Mucosa of descending colon (tissue), 3 donors: ENCODE results near the gene OTOP1. TPM values are rescaled to one million over a fixed set of nuclear protein-coding genes. Genes with fewer than 3 reads are reported as not detected.
"Not testable (repeated sequence)": the region's sequence is repeated elsewhere in the genome, so short reads cannot be mapped to it uniquely, and the experiment has no call there.

ENCODE experiments used
- ATAC-seq: fragments of 200-7000 bp; cut with Tn5 transposase; one replicate; pipeline ENCODE4 v1.9.1; 2020; ENCODE audit warnings: mild to moderate bottlenecking, moderate library complexity
- DNase-seq, 3 donors: peaks; one replicate each; pipeline ENCODE4 v3.0.0-alpha.2; 2020
- H3K36me3 ChIP-seq: fragments of 200-600 bp; one replicate; pipeline ENCODE4 v1.8.0; 2021; ENCODE audit warnings: low read depth, mild to moderate bottlenecking
- H3K4me1 ChIP-seq: fragments of 200-600 bp; one replicate; pipeline ENCODE4 v1.8.0; 2021; ENCODE audit warnings: low read depth, mild to moderate bottlenecking
- H3K4me3 ChIP-seq: fragments of 200-600 bp; one replicate; pipeline ENCODE4 v1.8.0; 2021; ENCODE audit warnings: mild to moderate bottlenecking
- H3K9me3 ChIP-seq: fragments of 200-600 bp; one replicate; pipeline ENCODE4 v1.8.0; 2021; ENCODE audit warnings: mild to moderate bottlenecking
- intact Hi-C, 2 donors: fragments of 100-400 bp; cut with DNase I in 1 of 2; cut with micrococcal nuclease in 1 of 2; formaldehyde crosslinking; loops; one replicate each; pipeline versions ENCODE4 v1.11.0 to v1.11.1; 2022; cut with DNase I, micrococcal nuclease
- total RNA-seq, 3 donors: library from RNA; stranded (reverse); fragmentation: NEBNext Ultra II Directional in 2 of 3; extraction: Animal tissue kit (Norgen Biotek cat#: 25700) in 2 of 3; gene quantifications; one replicate each; pipeline versions ENCODE4 v1.2.1 to v1.2.4, GENCODE V29; 2021 to 2023
- TF ChIP-seq, protein P1 (sequence below): fragments of 200-600 bp; IDR thresholded peaks from one replicate; pipeline ENCODE4 v1.8.0; 2022; ENCODE audit warnings: antibody characterized with exemption, mild to moderate bottlenecking
- donor health status: DM: no; HTN: no; CAD: no; lungs with moderate emphysema.
- donor health status: DM: no; HTN: no; CAD: no.
- donor health status: DM: no; HTN: yes; CAD: no.

The OTOP1 gene
- total RNA-seq, 3 donors from 2014 or later: not detected

GRCh38 chr4:4269331-4269731 lies 42.6 kb upstream of the OTOP1 start:
- TF ChIP-seq, protein P1, sequence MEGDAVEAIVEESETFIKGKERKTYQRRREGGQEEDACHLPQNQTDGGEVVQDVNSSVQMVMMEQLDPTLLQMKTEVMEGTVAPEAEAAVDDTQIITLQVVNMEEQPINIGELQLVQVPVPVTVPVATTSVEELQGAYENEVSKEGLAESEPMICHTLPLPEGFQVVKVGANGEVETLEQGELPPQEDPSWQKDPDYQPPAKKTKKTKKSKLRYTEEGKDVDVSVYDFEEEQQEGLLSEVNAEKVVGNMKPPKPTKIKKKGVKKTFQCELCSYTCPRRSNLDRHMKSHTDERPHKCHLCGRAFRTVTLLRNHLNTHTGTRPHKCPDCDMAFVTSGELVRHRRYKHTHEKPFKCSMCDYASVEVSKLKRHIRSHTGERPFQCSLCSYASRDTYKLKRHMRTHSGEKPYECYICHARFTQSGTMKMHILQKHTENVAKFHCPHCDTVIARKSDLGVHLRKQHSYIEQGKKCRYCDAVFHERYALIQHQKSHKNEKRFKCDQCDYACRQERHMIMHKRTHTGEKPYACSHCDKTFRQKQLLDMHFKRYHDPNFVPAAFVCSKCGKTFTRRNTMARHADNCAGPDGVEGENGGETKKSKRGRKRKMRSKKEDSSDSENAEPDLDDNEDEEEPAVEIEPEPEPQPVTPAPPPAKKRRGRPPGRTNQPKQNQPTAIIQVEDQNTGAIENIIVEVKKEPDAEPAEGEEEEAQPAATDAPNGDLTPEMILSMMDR: no peak
- H3K36me3 ChIP-seq: peaks cover 7% of the 10 kb centered on the region
- H3K9me3 ChIP-seq: no peaks in the 10 kb centered on the region
- DNase-seq (peak in 1 of 3 donors; percentile 54), ATAC-seq (peak; percentile 70)
- H3K4me3 ChIP-seq: no peak overlapping the region
- H3K4me1 ChIP-seq: no peaks in the 10 kb centered on the region
- intact Hi-C loops: no loop called here

DNA sequence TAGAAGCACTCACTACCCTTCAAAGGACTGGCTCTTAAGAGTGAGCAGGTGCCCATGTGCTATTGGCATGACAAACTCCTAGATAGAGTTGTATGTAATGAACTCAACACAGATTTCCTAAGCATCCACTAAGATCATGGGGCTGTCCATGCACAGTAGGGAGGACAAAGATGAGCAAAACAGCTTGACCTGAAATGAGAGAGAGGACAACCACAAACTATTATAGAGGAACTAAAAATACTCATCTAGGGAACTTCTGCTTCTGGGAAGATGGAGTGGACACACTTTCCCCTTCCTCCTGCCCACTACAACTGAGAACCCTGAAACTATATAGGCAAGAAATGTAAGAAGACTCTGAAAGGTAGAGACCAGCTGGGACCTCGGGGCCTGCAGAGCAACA lies 42.0 kb upstream of the OTOP1 start:
- DNase-seq (no peak), ATAC-seq (peak; percentile 9)
- intact Hi-C loops: no loop called here
- Histone ChIP-seq H3K9me3 (no peaks in the 10 kb centered on the region), H3K36me3 (peaks cover 7% of the 10 kb centered on the region), H3K4me1 (no peaks in the 10 kb centered on the region), H3K4me3 (no peak overlapping the region)
- TF ChIP-seq, protein P1: no peak

GRCh38 chr4:4267981-4268380 lies 41.3 kb upstream of the OTOP1 start:
- intact Hi-C loops: no loop called here
- H3K9me3 ChIP-seq: no peaks in the 10 kb centered on the region
- TF ChIP-seq, protein P1: no peak
- H3K36me3 ChIP-seq: peaks cover 3% of the 10 kb centered on the region
- DNase-seq (no peak), ATAC-seq (no peak)
- no peak overlapping the region for H3K4me3 ChIP-seq
- H3K4me1 ChIP-seq: no peaks in the 10 kb centered on the region

DNA sequence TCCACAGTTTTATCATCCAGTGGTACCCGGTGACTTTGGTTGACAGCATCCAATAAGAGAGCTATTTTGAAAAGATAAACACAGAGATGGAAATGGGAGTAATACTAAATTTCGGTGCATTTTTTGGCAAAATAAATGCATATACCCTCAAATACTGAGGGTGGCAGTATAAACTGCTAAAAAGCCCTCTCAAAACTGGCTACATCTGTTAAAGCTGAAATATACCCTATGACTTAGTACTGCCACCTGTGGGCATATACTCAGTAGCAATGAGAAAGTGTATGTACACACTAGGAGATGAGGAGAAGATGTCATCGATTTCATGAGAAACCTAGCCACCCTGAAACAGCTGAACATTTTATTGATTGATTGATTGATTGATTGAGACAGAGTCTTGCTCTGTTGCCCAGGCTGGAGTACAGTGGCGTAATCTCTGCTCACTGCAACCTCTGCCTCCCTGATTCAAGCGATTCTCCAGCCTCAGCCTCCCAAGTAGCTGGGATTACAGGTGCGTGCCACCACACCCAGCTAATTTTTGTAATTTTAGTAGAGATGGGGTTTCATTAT lies 33.5 kb upstream of the OTOP1 start:
- peaks cover 2% of the 10 kb centered on the region for H3K4me1 ChIP-seq
- H3K4me3 ChIP-seq: no peak overlapping the region
- intact Hi-C loops: no loop called here
- ATAC-seq: peak; percentile 71
- H3K9me3 ChIP-seq: no peaks in the 10 kb centered on the region
- no peak for DNase-seq
- H3K36me3 ChIP-seq: no peaks in the 10 kb centered on the region
- TF ChIP-seq, protein P1: no peak

GRCh38 chr4:4259484-4260100 lies 32.9 kb upstream of the OTOP1 start:
- H3K9me3 ChIP-seq: no peaks in the 10 kb centered on the region
- peaks cover 2% of the 10 kb centered on the region for H3K4me1 ChIP-seq
- no peak overlapping the region for H3K4me3 ChIP-seq
- no peaks in the 10 kb centered on the region for H3K36me3 ChIP-seq
- ATAC-seq (peak; percentile 34), DNase-seq (no peak)
- TF ChIP-seq, protein P1: no peak
- intact Hi-C loops: loop anchor here in 1 of 2 donors (10.0 kb wide), 1 partner anchor 75 kb away; no protein-coding TSS in a partner anchor

DNA sequence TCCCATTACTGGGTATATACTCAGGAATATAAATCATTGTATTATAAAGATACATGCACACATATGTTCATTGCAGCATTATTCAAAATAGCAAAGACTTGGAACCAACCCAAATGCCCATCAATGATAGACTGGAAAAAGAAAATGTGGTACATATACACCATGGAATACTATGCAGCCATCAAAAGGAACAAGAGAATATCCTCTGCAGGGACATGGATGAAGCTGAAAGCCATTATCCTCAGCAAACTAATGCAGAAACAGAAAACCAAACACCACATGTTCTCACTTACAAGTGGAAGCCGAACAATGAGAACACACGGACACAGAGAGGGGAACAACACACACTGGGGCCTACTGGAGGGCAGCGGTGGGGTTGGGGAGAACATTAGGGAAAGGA lies 31.0 kb upstream of the OTOP1 start:
- DNase-seq, H3K4me3 ChIP-seq, H3K36me3 ChIP-seq, ATAC-seq, H3K4me1 ChIP-seq, H3K9me3 ChIP-seq: not testable (repeated sequence)
- intact Hi-C loops: loop anchor here in 1 of 2 donors (10.0 kb wide), 1 partner anchor 77 kb away; no protein-coding TSS in a partner anchor
